Activated T-helper 1 cell treated with anti-CD3 and anti-CD28 coated beads, Interleukin-2, amount 50 U/mL, for 16 hours (primary cell): Measurements from ENCODE around the gene SH3YL1.

Experiments used
- DNase-seq, 2 donors: peaks; one replicate each; pipeline ENCODE4 v3.0.0-alpha.2; 2020; ENCODE audit warnings: low read depth in 1 of 2, low spot score in 1 of 2

The SH3YL1 gene

GRCh38 chr2:282371-283263 is 18.8 kb upstream of the SH3YL1 start:
- no peak for DNase-seq

GRCh38 chr2:281381-281780 is 17.5 kb upstream of the SH3YL1 start:
- DNase-seq: no peak

- no peak for DNase-seq
Measured at GRCh38 chr2:280650-281110, 16.8 kb upstream of the SH3YL1 start.

GRCh38 chr2:279956-280649 is 16.3 kb upstream of the SH3YL1 start:
- no peak for DNase-seq

- DNase-seq: no peak
Measured at GRCh38 chr2:279366-279765, 15.5 kb upstream of the SH3YL1 start.

- no peak for DNase-seq
Measured at GRCh38 chr2:278927-279320, 15.1 kb upstream of the SH3YL1 start.

- DNase-seq: no peak
Measured at GRCh38 chr2:278312-278926, 14.6 kb upstream of the SH3YL1 start.

- DNase-seq: no peak
Measured at GRCh38 chr2:275466-275865, 11.6 kb upstream of the SH3YL1 start.

- no peak for DNase-seq
Measured at GRCh38 chr2:274503-274902, 10.7 kb upstream of the SH3YL1 start.

- no peak for DNase-seq
Measured at GRCh38 chr2:273333-273732, 9.5 kb upstream of the SH3YL1 start.

GRCh38 chr2:271917-272316 is 8.1 kb upstream of the SH3YL1 start:
- DNase-seq: no peak

GRCh38 chr2:270861-271260 is 7.0 kb upstream of the SH3YL1 start:
- no peak for DNase-seq

- no peak for DNase-seq
Measured at GRCh38 chr2:269356-270030, 5.7 kb upstream of the SH3YL1 start.

GRCh38 chr2:268323-268722 is 4.5 kb upstream of the SH3YL1 start:
- DNase-seq: no peak

- peak; percentile 88 to 94 for DNase-seq
Measured at GRCh38 chr2:264493-265468, 949 bp upstream of the SH3YL1 start, which contains the start of gene ACP1. Gene ACP1 (plus strand): TSS chr2:264947. CDS start chr2:264965, 18 bp downstream.

GRCh38 chr2:263022-263738 is 652 bp downstream of the SH3YL1 start:
- DNase-seq: no peak

GRCh38 chr2:262117-262516 is 1.7 kb downstream of the SH3YL1 start:
- no peak for DNase-seq

GRCh38 chr2:260507-261161 is 3.2 kb downstream of the SH3YL1 start:
- no peak for DNase-seq

- DNase-seq: no peak
Measured at GRCh38 chr2:259789-260331, 4.0 kb downstream of the SH3YL1 start.
